H54 (cell line): ENCODE results near the gene ADAM33.

ENCODE experiments used
- DNase-seq: peaks from one replicate; pipeline ENCODE4 v3.0.0; 2011; ENCODE audit warnings: low spot score, mixed read lengths; ENCODE audit not compliant: insufficient read length
- FAIRE-seq: peaks from 3 replicates; lab custom pipeline; 2011; peaks lifted over from hg19 to GRCh38; lab: Jason Lieb, UNC
- POLR2A ChIP-seq: IDR thresholded peaks from 2 replicates; pipeline ENCODE4 v1.6.1; 2011; ENCODE audit warnings: low read depth, mild to moderate bottlenecking, low read length

Gene ADAM33

DNA sequence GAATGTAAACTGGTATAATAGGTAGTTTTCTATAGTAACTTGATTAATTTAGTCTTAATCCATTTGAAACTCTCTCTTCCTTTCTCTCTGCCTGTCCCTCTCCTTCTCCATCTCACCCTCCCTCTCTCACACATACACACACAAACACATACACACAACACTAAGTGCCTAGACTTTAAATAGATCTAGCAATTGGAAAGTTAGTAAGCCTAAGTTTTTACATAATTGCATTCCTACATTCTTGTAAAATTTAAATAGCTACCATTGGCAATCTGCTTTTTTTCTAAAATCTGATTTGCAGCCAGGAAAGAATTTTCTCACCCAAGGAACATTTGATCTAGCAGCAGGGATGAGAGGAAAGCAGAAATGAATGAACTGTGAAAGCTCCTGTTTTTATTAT is 34.3 kb downstream of the ADAM33 start:
- FAIRE-seq (no peak), DNase-seq (no peak)
- no peak for TF ChIP-seq POLR2A

DNA sequence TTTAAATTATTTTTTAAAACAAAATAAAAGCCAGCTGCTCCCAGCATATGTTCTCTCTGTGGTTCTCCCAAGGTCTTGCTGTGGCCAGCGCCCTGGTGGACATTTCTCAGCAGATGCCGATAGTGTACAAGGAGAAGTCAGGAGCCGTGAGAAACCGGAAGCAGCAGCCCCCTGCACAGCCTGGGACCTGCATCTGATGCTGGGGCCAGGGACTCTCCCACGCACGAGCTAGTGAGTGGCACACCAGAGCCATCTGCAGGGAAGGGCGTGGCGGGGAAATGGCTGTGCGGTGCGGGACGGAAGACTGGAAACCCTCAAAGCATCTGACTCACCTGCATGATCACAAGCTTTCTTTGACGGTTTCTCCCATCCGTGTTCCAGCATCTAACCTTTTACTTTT is 35.2 kb downstream of the ADAM33 start:
- DNase-seq (no peak), FAIRE-seq (no peak)
- no peak for TF ChIP-seq POLR2A

DNA sequence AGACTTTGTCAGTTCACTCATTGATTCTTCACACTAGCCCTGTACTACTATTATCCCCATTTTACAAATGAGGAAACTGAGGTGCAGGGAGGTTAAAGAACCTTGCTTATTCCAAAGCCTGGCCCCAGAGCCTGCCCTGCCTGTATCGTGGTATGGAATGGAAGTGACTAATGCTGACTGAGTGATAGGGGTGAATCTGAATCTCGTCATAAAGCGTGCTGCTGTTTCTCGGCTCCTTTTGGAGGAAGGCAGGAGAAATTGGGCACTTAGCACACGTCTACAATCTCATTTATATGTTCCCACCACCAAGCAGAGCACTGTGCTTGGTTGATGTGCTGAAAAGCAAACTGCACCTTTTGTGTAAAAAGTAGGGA is 35.8 kb downstream of the ADAM33 start:
- FAIRE-seq (no peak), DNase-seq (no peak)
- no peak for TF ChIP-seq POLR2A

DNA sequence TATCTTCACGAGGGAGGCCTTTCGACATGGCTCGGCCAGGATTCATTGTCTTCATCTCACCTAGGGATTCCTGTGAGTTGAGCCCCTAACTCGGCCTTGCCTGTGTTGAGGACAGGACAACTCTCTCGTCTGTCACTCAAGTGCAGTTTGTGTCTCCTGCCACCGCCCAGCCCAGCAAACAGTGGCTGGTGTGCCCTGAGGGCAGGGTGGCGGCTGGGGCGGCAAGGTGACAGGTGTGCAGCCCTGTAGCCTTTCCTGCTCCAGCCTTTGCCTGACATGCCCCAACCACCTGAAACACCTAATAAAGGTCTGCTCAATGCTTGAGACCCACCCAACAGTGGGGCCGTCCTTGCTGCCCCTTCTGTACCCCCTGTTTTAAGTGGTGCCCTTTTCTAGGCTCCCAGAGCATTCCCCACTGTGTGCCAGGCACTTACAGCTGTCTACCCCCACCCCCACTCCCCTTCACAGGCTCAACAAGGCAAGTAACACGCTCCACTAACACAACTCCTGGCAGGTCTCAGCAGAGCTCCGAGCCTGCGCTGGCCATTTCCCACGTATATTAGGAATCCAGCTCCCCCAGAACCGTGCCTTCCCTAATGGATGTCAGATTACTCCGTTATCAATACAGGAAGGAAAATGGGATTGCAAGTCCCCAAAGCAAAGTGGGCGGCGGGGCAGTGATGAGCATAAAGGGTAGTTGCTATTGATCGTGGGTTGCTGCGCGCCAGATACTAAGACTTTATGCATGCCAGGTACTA is 36.3 kb downstream of the ADAM33 start:
- FAIRE-seq (no peak), DNase-seq (no peak)
- TF ChIP-seq POLR2A, result no peak

DNA sequence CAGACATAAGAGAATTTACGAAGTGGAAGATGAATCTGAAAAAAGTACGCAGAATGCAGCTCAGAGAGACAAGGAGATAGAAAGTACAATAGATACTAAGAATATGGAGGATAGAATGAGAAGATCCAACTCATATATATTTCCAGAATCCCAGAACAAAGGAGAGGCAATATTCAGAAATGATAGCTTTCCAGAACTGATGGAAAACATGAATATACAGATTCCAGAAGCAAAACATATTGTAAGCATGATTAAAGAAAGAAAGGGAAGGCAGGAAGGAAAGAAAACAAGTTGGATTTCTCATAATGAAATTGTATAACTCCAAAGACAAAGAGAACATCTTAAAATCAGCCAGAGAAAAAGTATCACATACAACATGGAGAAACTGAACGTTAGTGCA is 41.6 kb downstream of the ADAM33 start:
- no peak for TF ChIP-seq POLR2A
- DNase-seq, result no peak
- no peak for FAIRE-seq

DNA sequence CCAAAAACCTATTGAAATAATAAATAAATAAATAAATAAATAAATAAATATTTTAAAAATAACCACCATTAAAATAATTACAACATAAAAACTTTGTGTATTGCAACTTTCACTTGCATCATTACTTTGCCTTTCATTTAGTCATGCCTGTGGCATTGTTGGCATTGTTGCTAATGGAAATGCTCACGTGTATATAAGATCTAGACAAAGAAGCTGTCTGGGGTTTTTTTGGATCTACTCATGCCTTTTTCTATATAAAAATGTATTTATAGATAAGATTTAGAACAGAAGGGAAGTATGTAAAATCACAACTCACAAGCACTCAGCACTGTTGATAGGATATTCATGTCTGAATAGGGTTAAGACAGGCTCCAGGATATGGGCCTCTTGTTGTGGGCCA is 46.5 kb downstream of the ADAM33 start:
- no peak for TF ChIP-seq POLR2A
- FAIRE-seq, result no peak
- no peak for DNase-seq

DNA sequence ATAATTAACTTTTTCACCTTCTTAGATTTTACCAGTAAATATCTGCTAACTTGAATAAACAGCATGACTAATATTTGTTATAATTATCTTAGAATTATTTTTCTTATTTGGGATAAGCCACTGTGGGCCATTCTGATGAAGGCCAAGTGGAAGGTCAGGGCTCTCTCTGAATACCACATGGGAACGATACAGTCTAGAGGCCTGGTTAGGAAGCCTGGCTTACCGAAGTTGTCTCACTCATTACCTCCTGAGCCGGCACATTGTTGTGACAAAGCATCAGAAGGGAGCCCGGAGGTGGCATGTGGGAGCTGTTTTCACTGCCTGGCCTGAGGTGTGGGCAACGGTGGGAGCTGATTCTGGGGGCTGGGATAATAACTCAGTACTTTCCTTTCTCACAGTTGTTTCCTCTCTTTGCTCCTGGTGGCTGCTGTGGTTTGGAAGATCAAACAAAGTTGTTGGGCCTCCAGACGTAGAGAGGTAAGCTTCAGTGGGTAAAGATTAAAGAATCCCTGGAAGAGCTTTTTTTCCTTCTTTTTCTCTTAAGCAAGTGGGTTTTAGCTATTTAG is 47.8 kb downstream of the ADAM33 start:
- FAIRE-seq (no peak), DNase-seq (no peak)
- no peak for TF ChIP-seq POLR2A

DNA sequence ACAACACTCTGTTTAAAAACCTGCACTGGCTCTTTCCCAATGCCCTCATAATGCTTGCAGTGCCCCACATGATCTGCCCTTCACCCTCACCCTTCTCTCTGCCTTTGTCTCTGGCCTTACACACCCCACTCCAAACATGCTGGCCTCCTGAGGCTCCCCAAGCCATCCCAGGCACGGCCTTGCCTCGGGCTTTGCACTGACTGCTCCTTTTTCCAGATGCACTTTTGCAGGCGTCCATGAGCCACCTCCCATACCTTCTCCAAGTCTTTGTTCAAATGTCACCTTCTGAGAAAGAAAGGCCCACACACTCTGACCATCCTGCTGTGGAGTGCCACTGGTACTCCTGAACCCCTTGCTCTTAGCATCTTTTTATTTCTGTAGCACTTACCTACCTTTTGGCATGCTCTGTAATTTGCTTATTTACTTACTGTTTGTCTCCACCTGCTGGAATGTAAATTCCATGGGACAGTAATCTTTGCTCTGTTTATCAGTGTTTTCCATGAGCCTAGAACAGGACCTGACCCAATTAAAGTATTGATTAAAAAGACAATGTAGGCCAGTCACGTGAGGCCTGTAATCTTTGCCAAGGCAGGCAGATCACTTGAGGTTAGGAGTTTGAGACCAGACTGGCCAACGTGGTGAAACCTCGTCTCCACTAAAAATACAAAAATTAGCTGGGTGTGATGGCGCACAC is 49.4 kb downstream of the ADAM33 start:
- DNase-seq (no peak), FAIRE-seq (no peak)
- no peak for TF ChIP-seq POLR2A

DNA sequence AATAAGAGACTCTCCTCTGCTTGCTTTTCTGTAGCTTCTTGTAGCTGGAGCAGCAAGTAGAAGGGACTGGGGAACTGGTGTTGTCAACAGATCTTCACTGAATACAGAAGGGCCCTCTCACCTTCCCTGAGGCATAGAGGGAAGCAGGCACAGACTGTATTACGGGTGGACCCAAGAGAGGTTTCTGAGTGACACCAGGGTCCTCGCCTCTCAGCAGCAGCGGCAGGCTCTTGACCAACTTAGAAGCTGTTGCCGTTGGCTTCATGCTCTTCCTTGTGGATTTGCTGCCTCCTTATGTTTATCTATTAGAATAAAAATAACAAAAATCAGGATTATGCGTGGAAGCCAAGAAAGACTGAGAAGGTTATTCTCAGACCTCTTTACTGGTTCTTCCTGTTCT is 50.3 kb downstream of the ADAM33 start:
- no peak for TF ChIP-seq POLR2A
- DNase-seq (no peak), FAIRE-seq (no peak)

DNA sequence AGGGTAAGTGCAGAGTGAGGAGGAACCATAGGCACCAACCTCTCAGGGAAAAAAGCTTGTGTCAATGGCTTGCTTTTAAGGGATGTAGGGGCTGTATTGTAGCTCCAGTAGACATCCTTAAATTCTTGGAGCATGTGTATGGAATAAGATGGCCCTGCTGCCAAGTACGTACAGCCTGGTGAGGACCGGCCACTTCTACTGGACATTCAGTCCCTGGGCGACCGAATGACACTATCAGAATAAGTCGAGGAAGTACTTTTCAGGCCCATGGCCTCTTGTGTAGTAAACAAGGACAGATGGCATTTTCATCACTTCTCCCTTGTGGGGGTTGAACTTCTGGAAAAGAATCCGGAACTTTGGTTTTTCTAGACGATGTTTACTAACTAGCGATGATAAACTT is 51.4 kb downstream of the ADAM33 start:
- DNase-seq (no peak), FAIRE-seq (no peak)
- no peak for TF ChIP-seq POLR2A

DNA sequence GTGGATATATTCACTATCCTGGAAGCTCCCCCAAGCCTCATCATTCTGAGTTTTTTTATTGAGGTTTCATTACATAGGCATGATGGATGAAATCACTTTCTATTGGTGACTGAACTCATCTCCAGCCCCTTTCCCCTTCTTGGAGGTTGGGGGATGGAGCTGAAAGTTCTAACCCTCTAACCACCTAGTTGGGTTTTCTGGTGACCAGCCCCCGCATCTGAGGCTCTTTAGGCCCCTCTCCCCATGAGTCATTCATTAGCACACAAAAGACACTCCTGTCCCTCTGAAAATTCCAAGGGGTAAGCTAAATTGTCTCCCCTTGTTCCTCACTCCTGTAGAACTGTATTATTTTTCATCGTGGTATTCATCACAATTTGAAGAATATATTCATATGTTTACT is 51.9 kb downstream of the ADAM33 start:
- FAIRE-seq (no peak), DNase-seq (no peak)
- TF ChIP-seq POLR2A, result no peak

DNA sequence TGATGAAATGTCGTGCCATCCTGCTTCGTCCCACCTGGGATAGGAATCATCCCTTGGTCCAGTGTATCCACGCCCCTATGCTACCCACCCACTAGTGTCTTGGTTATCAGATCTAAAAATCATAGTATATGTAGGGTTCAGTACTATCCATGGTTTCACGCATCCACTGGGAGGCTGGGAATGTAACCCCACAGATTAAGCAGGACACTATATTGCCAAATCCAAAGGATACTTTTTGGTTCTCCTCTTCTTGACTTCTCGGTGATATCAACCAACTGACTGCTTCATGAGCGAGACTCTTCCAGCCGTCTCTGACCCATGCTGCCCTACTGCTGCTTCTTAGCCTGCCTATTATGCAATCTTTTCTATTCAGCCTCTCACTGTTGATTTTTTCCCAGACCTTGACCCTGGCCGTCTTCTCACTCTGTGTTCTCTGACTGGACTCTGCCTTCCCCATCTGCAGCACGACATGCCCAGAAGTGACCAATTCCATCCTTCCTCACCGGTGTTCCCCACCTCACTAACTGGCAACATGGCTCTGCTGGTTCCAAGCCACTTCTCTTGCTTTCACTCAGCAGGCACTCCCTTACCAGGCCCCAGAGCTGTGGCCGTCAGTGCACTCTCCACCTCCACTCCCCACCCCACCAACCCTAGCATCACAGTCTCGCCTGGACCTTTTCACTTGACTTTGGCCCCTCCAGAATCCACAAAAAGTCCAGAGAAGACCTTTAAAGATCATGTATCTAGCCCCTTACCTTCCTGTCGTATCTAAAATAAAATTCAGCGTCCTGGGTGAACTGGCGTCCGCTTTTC is 53.1 kb downstream of the ADAM33 start:
- no peak for TF ChIP-seq POLR2A
- FAIRE-seq (no peak), DNase-seq (no peak)

DNA sequence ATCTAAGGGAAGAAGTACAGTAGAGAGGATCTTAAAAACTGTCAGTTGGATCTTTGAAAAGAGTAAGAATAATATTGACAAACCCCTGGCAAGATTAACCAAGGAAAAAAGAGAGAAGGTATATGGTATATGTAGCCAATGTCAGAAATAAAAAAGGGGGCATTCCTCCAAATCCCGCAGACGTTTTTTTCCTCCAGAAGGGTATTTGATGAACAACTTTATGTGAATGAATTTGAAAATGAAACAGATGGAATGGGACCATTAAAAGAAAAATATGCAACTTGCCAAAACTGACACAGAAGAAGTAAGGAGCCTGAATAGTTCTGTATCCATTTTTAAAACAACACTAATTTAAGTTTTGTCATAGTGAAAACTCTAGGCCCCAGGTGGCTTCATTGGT is 54.3 kb downstream of the ADAM33 start:
- no peak for TF ChIP-seq POLR2A
- FAIRE-seq (no peak), DNase-seq (no peak)

DNA sequence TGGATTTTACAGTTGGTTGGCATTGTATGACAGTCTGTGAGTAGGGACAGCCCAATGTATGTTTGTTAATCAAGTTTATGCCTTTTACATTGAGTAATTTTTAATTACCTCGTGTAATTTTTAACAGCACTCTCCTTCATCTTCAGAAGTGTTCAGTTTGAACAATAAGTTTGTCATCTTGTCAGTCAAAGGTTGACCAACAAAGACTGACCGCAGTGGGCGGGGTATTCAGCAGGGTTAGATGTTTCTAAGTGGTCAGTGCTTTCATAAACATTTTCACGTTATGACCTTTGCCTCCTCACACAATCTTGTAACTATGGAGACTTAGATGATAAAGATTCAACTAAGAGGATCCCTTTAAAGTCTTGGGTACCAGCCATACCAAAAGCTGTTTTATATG is 59.4 kb downstream of the ADAM33 start:
- DNase-seq, result no peak
- FAIRE-seq, result no peak
- TF ChIP-seq POLR2A, result no peak
